SK-N-SH (cell line): ENCODE data around the gene HTR1E. TPM values are rescaled to one million over a fixed set of nuclear protein-coding genes. Genes with fewer than 3 reads are reported as not detected.

Source experiments
- CTCF ChIA-PET: fragments of 300-600, 350-600 bp; formaldehyde crosslinking; extraction: SDS; loops from one replicate; lab custom pipeline; 2021; lab: Yijun Ruan, JAX
- POLR2A ChIA-PET: fragments of 350-600 bp; sonication (Branson Sonifier 250); formaldehyde crosslinking; extraction: SDS; loops from one replicate; lab custom pipeline; 2020; ENCODE audit warnings: antibody characterized with exemption, inconsistent platforms; lab: Yijun Ruan, JAX
- DNase-seq: peaks from one replicate; pipeline ENCODE4 v3.0.0; 2012
- H2AFZ ChIP-seq: fragments of 200-600 bp; sonication (generic); 2 replicates; pipeline ENCODE4 v1.8.1; 2016; ENCODE audit warnings: antibody characterized with exemption, mild to moderate bottlenecking, low read depth
- H3F3A ChIP-seq: fragments of 200-600 bp; sonication (generic); replicated peaks from 2 replicates; pipeline ENCODE3; 2016; ENCODE audit warnings: antibody characterized with exemption, mild to moderate bottlenecking; ENCODE audit not compliant: insufficient read depth
- H3K27ac ChIP-seq, 2 experiments: fragments of 200-500 bp in 1 of 2; fragments of 200-600 bp in 1 of 2; sonication (Bioruptor generic) in 1 of 2; sonication (generic), shearing (Covaris generic) in 1 of 2; 2 replicates each; pipeline versions ENCODE4 v1.5.1 to v1.6.1; 2014 to 2016; ENCODE audit warnings: low read depth in 2 of 2, inconsistent platforms in 1 of 2, low read length in 1 of 2, mild to moderate bottlenecking in 1 of 2, mixed read lengths in 1 of 2
- H3K27me3 ChIP-seq: fragments of 200-600 bp; sonication (generic), shearing (Covaris generic); 2 replicates; pipeline ENCODE4 v1.6.1; 2016; ENCODE audit warnings: mixed run types; ENCODE audit not compliant: insufficient read depth
- H3K36me3 ChIP-seq, 2 experiments: fragments of 200-500 bp in 1 of 2; fragments of 200-600 bp in 1 of 2; sonication (Bioruptor generic) in 1 of 2; sonication (generic) in 1 of 2; replicated peaks in 1 of 2; 2 replicates each; pipeline versions ENCODE3 to v1.5.1; 2014 to 2016; ENCODE audit warnings: low read length in 1 of 2, mild to moderate bottlenecking in 1 of 2; ENCODE audit not compliant: insufficient read depth in 2 of 2, control insufficient read depth in 1 of 2
- H3K4me1 ChIP-seq, 2 experiments: fragments of 200-500 bp in 1 of 2; fragments of 200-600 bp in 1 of 2; sonication (Bioruptor generic) in 1 of 2; sonication (generic), shearing (Covaris generic) in 1 of 2; 2 replicates each; pipeline versions ENCODE4 v1.5.1 to v1.6.1; 2014 to 2016; ENCODE audit warnings: low read depth in 1 of 2, low read length in 1 of 2, mixed run types in 1 of 2; ENCODE audit not compliant: insufficient read depth in 2 of 2, control insufficient read depth in 1 of 2
- H3K4me2 ChIP-seq: fragments of 200-600 bp; sonication (generic), shearing (Covaris generic); 2 replicates; pipeline ENCODE4 v1.6.1; 2017; ENCODE audit warnings: mixed run types
- H3K4me3 ChIP-seq, 2 experiments: fragments of 200-500 bp in 1 of 2; fragments of 200-600 bp in 1 of 2; sonication (Bioruptor generic) in 1 of 2; sonication (generic), shearing (Covaris generic) in 1 of 2; 2 replicates each; pipeline versions ENCODE4 v1.5.1 to v1.8.1; 2014 to 2016; ENCODE audit warnings: low read depth in 2 of 2, inconsistent platforms in 1 of 2, low read length in 1 of 2, mild to moderate bottlenecking in 1 of 2, mixed read lengths in 1 of 2, moderate library complexity in 1 of 2
- H3K79me2 ChIP-seq: fragments of 200-600 bp; sonication (generic); 2 replicates; pipeline ENCODE4 v1.8.1; 2017; ENCODE audit warnings: mild to moderate bottlenecking; ENCODE audit not compliant: insufficient read depth
- H3K9ac ChIP-seq: fragments of 200-600 bp; sonication (generic); 2 replicates; pipeline ENCODE4 v1.6.1; 2017; ENCODE audit warnings: mixed run types
- H3K9me2 ChIP-seq: fragments of 200-600 bp; sonication (generic); 2 replicates; pipeline ENCODE4 v1.6.1; 2017; ENCODE audit warnings: mixed run types
- H3K9me3 ChIP-seq: fragments of 200-600 bp; sonication (generic); 2 replicates; pipeline ENCODE4 v1.6.1; 2017; ENCODE audit warnings: mixed run types, mild to moderate bottlenecking, moderate library complexity
- H4K20me1 ChIP-seq: fragments of 200-600 bp; sonication (generic); 2 replicates; pipeline ENCODE4 v1.6.1; 2017; ENCODE audit warnings: mild to moderate bottlenecking, mixed run types; ENCODE audit not compliant: insufficient read depth
- ELF1 ChIP-seq: IDR thresholded peaks from 2 replicates; pipeline ENCODE4 v1.4.0; 2012
- FOXJ3 ChIP-seq: sonication (generic); formaldehyde crosslinking; IDR thresholded peaks from 2 replicates; pipeline ENCODE4 v1.5.1; 2020; ENCODE audit warnings: mild to moderate bottlenecking, missing genetic modification reagents
- FOXM1 ChIP-seq: IDR thresholded peaks from 2 replicates; pipeline ENCODE4 v1.4.0; 2012; ENCODE audit warnings: low read depth, mild to moderate bottlenecking
- GABPA ChIP-seq: IDR thresholded peaks from 2 replicates; pipeline ENCODE4 v1.4.0; 2012; ENCODE audit warnings: low read depth, mild to moderate bottlenecking
- GATA2 ChIP-seq: sonication (generic); formaldehyde crosslinking; IDR thresholded peaks from 2 replicates; pipeline ENCODE4 v1.5.0; 2020; ENCODE audit warnings: mild to moderate bottlenecking, missing genetic modification reagents
- IRF3 ChIP-seq: fragments of 150-350 bp; IDR thresholded peaks from 2 replicates; pipeline ENCODE4 v1.6.1; 2016; ENCODE audit warnings: mild to moderate bottlenecking, low read depth, low read length
- JUND ChIP-seq: IDR thresholded peaks from 2 replicates; pipeline ENCODE4 v1.4.0; 2012
- MEF2A ChIP-seq: IDR thresholded peaks from 2 replicates; pipeline ENCODE4 v1.4.0; 2012; ENCODE audit warnings: low read depth, borderline replicate concordance
- NRF1 ChIP-seq: IDR thresholded peaks from 2 replicates; pipeline ENCODE4 v1.6.1; 2012; ENCODE audit warnings: low read depth, mild to moderate bottlenecking, low read length
- POLR2AphosphoS5 ChIP-seq: IDR thresholded peaks from 2 replicates; pipeline ENCODE4 v1.6.1; 2012; ENCODE audit warnings: low read depth, low read length
- RCOR1 ChIP-seq: fragments of 150-350 bp; IDR thresholded peaks from 2 replicates; pipeline ENCODE4 v1.6.1; 2017; ENCODE audit warnings: antibody characterized with exemption, low read length
- REST ChIP-seq: IDR thresholded peaks from 2 replicates; pipeline ENCODE4 v1.6.1; 2012; ENCODE audit warnings: mild to moderate bottlenecking, low read depth, low read length, moderate library complexity
- RFX5 ChIP-seq: IDR thresholded peaks from 2 replicates; pipeline ENCODE4 v1.6.1; 2012; ENCODE audit warnings: mild to moderate bottlenecking, improper control_type of control experiment, low read length
- RXRA ChIP-seq: IDR thresholded peaks from 2 replicates; pipeline ENCODE4 v1.4.0; 2012; ENCODE audit warnings: low read depth, mild to moderate bottlenecking, borderline replicate concordance
- SIN3A ChIP-seq: IDR thresholded peaks from 2 replicates; pipeline ENCODE4 v1.6.1; 2012; ENCODE audit warnings: low read depth, mild to moderate bottlenecking, low read length, moderate library complexity, borderline replicate concordance
- SMC3 ChIP-seq: IDR thresholded peaks from 2 replicates; pipeline ENCODE4 v1.6.1; 2012; ENCODE audit warnings: low read depth, low read length, improper control_type of control experiment
- TAF1 ChIP-seq: IDR thresholded peaks from 2 replicates; pipeline ENCODE4 v1.6.1; 2012; ENCODE audit warnings: low read depth, mild to moderate bottlenecking, low read length, moderate library complexity, borderline replicate concordance
- WGBS: methylation state at CpG from one replicate; pipeline ENCODE4 v1.1.6; 2017; ENCODE audit warnings: low lambda C conversion rate; 5-methylcytosine and 5-hydroxymethylcytosine counted together
- polyA plus RNA-seq, 3 experiments: library from polyadenylated mRNA; depleted of rRNA; stranded (reverse); fragments of >200 nt; gene quantifications; 2 replicates each; pipeline ENCODE4 v1.2.3, GENCODE V29; 2012
- TF ChIP-seq, protein P1 (sequence below): IDR thresholded peaks from 2 replicates; pipeline ENCODE4 v1.4.0; 2012; ENCODE audit warnings: low read depth
- TF ChIP-seq, protein P2 (sequence below): IDR thresholded peaks from 2 replicates; pipeline ENCODE4; 2012

HTR1E gene
- polyA plus RNA-seq, 1 of the 3 experiments (the other 2 are of a cell fraction) = 0.02 TPM

GRCh38 chr6:87049779-87050178, 112.5 kb downstream of the HTR1E start:
- Histone ChIP-seq H3K79me2 (no peaks in the 10 kb centered on the region), H4K20me1 (no peaks in the 10 kb centered on the region), H3K4me1 (no peaks in the 10 kb centered on the region), H2AFZ (no peak overlapping the region), H3K27ac (no peak overlapping the region), H3K36me3 (no peaks in the 10 kb centered on the region), H3K4me3 (no peak overlapping the region), H3K4me2 (no peak overlapping the region), H3K27me3 (no peaks in the 10 kb centered on the region), H3K9me2 (no peaks in the 10 kb centered on the region), H3K9me3 (no peaks in the 10 kb centered on the region), H3K9ac (no peak overlapping the region), H3F3A (no peaks in the 10 kb centered on the region)
- 69% methylated on average over 1 of the region's 1 CpG for WGBS
- TF ChIP-seq GATA2 (CRISPR knock-in tag) = no peak
- TF ChIP-seq JUND = no peak
- no peak for TF ChIP-seq SMC3
- TF ChIP-seq RCOR1 = no peak
- TF ChIP-seq, protein P1, sequence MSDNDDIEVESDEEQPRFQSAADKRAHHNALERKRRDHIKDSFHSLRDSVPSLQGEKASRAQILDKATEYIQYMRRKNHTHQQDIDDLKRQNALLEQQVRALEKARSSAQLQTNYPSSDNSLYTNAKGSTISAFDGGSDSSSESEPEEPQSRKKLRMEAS = no peak
- no peak for TF ChIP-seq GABPA
- no peak for TF ChIP-seq FOXJ3 (CRISPR knock-in tag)
- no peak for TF ChIP-seq NRF1
- TF ChIP-seq, protein P2, sequence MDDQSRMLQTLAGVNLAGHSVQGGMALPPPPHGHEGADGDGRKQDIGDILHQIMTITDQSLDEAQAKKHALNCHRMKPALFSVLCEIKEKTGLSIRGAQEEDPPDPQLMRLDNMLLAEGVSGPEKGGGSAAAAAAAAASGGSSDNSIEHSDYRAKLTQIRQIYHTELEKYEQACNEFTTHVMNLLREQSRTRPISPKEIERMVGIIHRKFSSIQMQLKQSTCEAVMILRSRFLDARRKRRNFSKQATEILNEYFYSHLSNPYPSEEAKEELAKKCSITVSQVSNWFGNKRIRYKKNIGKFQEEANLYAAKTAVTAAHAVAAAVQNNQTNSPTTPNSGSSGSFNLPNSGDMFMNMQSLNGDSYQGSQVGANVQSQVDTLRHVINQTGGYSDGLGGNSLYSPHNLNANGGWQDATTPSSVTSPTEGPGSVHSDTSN = no peak
- TF ChIP-seq POLR2AphosphoS5 = no peak
- TF ChIP-seq FOXM1 = no peak
- no peak for TF ChIP-seq TAF1
- no peak for TF ChIP-seq RXRA
- no peak for TF ChIP-seq REST
- no peak for TF ChIP-seq ELF1
- TF ChIP-seq IRF3 = no peak
- no peak for TF ChIP-seq MEF2A
- TF ChIP-seq RFX5 = no peak
- TF ChIP-seq SIN3A = no peak
- no peak for DNase-seq
- ChIA-PET POLR2A (no interaction called here), CTCF (interaction anchor here (0.6 to 1.0 kb wide), 2 partner anchors 17 to 1184 kb away, joined by 3 read pairs; no protein-coding TSS in a partner anchor)
